ENCODE measurements around the gene PRPF40B.
A peak's percentile ranks its signal among the peaks of the same experiment; 100 is the strongest.
"Not testable (repeated sequence)": the region's sequence is repeated elsewhere in the genome, so short reads cannot be mapped to it uniquely, and the experiment has no call there.

Gene PRPF40B

GRCh38 chr12:49623142-49623904 lies at the start of gene PRPF40B:
Gene PRPF40B, plus strand, starts transcription at chr12:49623561. Its CDS starts 30 bp downstream, at chr12:49623591.
- peak; percentile 84 to 95 (median 90) for DNase-seq

GRCh38 chr12:49577589-49578315 lies 45.6 kb upstream of the PRPF40B start:
- no peak for DNase-seq

- DNase-seq, result no peak
Observed at GRCh38 chr12:49578471-49579112, 44.8 kb upstream of the PRPF40B start.

DNA sequence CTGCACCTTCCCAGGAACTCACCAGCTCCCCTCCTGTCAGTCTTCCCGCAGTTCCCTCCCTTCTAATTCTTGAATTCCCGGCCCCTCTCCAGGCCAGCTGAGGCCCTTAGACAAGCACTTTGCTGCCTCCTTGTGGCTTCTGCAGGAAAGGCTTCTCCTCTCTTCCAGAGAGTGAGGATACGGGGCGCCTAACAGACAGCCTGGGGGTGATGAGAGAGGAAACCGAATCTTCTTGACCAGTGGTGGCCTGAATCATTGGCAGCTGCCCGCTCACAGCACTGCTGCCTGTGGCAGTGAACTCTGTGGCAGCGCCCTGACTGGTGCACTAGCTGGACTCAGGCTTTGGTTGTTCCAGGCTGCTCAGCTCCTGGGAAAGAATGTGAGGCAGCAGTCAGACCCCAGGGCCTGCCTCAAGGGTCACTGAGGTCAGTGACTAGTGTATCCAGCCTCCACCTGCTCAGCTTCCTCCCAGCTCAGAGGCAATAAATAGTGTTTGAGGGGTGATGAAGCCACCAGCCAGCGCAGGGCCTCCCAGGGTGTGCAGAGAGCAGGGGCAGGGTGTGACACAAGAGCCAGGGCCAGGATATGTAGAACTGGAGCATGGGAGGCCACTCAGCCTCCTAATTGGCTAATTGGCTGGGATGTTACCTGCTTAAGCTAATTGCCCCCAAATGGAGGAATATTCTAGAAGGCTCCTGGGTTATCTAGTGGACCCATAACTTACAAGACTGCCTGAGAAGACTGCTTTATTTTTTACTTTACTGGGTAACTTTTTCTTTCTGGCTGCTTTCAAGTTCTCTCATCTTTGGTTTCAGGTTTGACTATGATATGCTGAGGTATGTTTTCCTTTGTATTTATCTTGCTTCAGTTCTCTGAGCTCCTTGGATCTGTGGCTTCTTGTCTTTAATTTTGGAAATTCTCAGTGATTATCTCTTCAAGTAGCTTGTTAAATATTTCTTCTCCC lies 42.5 kb upstream of the PRPF40B start:
- peak; percentile 11 to 38 (median 32) for DNase-seq

- no peak for DNase-seq
Observed at GRCh38 chr12:49582201-49582600, 41.2 kb upstream of the PRPF40B start.

GRCh38 chr12:49582850-49583249 lies 40.5 kb upstream of the PRPF40B start:
- DNase-seq, result no peak

GRCh38 chr12:49583366-49584094 lies 39.8 kb upstream of the PRPF40B start:
- DNase-seq, result no peak

DNA sequence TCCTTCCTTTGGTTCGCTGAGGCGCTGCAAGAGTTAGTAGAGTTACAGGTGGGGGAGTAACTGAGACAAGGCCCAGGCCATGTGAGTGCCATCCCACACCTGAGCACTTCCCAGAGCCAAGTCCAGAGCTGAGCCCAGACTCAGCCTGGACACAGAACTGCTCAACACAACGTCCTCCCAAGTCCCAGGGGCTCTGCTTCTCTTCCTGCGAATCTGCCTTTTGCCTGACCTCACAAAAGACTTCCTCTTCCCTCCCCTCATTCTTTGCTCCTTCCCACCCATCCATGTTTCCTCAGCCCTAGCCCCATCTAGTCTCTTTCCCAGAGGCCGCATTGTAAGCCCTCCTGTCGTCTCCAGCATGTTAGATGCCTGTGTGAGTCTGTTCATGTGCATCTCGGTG lies 38.8 kb upstream of the PRPF40B start:
- DNase-seq, result no peak

DNA sequence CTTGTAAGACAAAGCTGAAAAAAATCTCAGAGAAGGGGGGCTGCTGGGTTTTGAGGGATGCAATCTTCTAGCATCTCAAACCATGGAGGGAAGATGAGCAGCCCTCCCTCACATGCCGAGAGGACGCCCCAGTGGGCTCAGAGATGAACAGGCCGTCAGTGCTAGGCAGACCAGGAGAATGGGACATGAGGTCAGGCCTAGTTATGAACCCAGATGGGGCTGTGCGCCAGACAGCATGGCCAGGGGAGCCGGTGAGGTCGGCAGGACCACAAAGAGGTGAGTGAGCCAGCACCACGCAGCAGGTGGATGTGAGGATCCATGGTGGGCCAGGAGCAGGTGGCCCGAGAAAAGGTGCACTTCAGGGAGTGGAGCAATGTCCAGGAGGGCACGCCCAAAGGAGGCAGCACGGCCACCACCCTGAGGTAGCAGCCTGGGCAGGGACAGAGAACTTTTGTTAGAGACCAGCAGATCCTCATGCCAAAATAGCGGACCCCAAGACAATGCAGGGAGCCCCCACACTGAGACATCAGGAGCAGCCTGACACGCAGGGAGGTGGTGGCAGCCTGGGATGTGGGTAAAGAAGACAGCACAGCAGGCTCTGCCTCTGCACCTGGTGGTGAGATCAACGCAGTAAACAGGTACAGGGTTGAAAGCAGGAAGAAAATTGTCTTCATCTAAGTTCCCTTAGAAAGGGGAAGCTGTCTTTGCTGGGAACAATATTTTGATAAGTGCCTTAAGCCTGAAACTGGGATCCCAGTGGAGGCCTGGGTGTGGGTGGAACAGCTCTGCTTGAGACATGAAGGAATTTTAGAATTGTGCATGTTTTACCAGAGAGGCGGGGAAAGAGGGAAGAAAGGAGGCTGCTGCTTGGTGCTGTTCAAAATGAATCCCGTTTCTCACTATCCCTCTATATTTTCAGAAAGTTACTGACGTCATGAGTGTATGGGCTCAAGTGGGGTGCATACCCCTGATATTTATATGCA lies 37.6 kb upstream of the PRPF40B start:
- no peak for DNase-seq

DNA sequence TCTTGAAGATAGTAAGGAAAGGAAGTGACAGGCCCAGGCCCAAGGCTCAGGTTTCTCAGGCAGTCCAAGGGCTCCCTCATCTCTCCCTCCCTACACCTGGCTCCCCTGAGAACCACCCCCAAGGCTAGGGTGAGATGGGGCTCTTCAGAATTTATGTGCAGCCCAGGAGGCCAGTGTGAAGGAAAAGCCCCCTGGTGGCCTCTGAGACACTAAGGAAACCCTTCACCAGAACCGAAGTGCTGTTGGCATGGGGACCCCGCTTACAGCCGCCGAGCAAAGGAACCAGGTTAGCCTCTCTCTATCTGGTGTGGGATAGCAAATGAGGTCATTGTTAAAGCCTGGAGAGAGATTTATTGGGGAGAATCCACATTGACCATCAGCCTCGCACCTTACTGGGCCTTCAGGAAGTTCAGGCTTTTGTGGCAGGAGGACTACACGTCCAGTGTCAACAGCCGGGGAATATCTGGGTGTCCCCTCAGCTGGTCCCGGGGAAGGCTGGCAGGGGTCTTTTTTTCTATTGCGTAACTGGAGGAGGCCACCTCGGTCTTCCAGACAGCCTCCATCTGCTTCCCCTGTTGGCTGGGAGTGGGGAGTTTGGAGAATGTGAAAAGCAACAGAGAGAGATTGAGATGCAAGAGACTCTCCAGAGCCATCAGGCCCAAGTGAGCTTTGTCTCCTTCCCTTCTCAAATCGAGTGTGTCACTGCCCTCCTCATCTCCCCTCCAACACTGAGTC lies 36.0 kb upstream of the PRPF40B start:
- no peak for DNase-seq

- no peak for DNase-seq
Observed at GRCh38 chr12:49588281-49588680, 35.1 kb upstream of the PRPF40B start.

DNA sequence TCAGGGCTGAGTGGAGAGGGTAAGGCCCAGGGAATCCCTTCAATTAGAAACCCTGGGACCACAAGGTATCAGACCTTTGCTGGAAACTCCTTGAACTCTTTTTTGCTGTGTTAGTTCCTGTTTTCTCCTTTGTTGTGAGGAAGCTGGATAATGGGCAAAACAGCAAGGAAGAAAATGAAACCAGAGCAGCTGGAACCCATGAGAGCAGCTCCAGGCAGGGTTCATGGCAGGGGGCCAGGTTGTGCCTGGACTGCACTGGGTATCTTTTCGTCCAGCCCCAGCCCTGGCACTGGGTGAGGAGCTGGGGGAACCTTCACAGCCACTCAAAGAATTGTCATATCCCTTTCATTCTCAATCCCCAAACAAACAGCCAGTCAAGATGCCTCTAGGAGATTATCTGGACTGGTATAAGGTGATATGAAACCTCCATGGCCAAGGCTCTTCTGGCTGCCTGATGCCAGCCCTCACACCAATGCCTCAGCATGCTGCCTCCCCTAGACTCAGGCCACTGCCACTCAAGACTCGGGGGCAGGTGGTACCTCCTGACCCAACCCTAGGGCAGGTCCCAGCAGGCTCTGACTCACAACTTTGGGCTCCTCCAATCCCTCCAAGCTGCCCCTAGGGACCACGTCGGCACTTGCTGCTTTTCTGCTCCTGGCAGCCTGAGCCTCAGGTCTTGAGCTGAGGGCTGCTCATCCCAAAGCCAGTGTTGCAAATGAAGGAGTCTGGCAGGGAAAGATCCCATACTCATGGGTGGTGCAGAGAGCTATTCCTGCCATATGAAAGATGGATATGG lies 34.4 kb upstream of the PRPF40B start:
- no peak for DNase-seq

- DNase-seq, result no peak
Observed at GRCh38 chr12:49598527-49598926, 24.8 kb upstream of the PRPF40B start.

GRCh38 chr12:49599961-49600360 lies 23.4 kb upstream of the PRPF40B start:
- no peak for DNase-seq

DNA sequence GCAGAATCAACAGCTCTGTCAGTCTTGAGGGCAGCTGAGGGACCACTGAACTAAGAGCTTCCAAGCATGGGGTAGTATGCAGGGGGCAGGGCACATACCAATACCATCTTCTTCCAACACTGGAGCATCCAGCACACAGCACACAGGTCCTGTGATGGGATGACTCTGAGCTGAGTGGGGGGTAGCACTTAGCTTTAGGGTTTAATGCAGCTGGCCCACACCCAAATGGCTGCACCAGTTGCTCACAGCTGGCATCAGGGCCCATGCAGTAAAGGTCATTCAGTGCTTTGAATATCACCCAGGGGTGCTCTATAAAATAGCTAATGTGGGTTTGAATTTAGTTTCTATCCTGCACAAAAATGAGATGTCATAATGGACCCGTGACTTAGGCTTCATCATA lies 19.6 kb upstream of the PRPF40B start:
- no peak for DNase-seq

- DNase-seq, result no peak
Observed at GRCh38 chr12:49604856-49605255, 18.5 kb upstream of the PRPF40B start.

- not testable (repeated sequence) for DNase-seq
Observed at GRCh38 chr12:49605539-49605938, 17.8 kb upstream of the PRPF40B start, which contains the start of gene FAM186B. Gene FAM186B, minus strand, starts transcription at chr12:49605639. Its CDS starts 162 bp downstream, at chr12:49605477.

DNA sequence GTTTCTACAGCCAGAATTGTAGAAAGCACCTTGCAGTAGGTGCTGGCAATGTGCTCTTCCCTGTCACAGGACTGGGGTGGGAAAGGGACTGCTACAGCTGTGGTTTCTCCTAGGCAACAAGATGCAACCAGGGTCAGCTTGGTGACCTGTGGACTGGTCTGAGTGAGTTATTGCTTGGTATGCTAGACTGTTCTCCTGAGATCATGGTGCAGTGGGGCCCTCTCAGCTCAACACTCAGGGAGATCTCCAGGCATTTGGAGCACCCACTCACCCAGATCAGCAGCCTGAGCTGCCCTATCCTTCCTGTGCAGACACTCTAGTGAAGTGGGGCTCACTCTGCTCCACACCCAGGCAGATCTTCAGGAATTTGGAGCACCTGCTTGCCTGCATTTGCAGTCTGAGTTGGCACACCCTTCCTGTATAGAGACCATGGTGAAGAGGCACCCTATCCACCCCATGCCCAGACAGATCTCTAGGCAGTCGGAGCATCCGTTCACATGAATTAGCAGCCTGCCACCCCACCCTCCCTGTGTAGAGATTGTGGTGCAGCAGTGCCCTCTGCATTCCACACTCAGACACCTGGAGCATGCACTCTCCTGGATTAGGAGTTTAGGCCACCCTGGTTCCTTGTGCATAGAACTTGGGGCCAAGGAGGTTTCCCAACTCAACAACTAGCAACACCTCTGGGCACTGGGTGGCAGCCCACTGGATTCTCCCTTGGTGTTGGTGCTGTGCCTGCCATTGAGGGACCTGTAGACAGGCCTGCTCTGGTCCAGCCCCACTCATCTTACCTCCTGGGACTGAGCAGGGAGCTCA lies 14.1 kb upstream of the PRPF40B start:
- DNase-seq, result no peak

Data from stimulated activated naive CD4-positive, alpha-beta T cell (primary cell).